Sigmoid colon (tissue), 4 donors: ENCODE results near the gene LRFN4.

Experiments used
- CTCF ChIP-seq, 4 experiments: fragments of 450-650 bp in 3 of 4; fragments of 200-600 bp in 1 of 4; IDR thresholded peaks; one replicate each; pipeline ENCODE4 v1.5.1; 2016 to 2019; ENCODE audit warnings: antibody characterized with exemption in 4 of 4, mild to moderate bottlenecking in 3 of 4, moderate library complexity in 2 of 4
- EP300 ChIP-seq, 4 donors: sonication (generic); formaldehyde crosslinking; IDR thresholded peaks; one replicate each; pipeline ENCODE4 v1.6.1; 2017; ENCODE audit warnings: antibody characterized with exemption in 4 of 4
- POLR2A ChIP-seq, 2 donors: fragments of 450-650 bp; IDR thresholded peaks; one replicate each; pipeline ENCODE4 v1.6.1; 2016; ENCODE audit warnings: antibody characterized with exemption in 2 of 2, mild to moderate bottlenecking in 2 of 2, moderate library complexity in 2 of 2
- POLR2AphosphoS5 ChIP-seq, 4 donors: sonication (generic); formaldehyde crosslinking; IDR thresholded peaks; one replicate each; pipeline ENCODE4 v1.6.1; 2017; ENCODE audit warnings: antibody characterized with exemption in 4 of 4

DNA sequence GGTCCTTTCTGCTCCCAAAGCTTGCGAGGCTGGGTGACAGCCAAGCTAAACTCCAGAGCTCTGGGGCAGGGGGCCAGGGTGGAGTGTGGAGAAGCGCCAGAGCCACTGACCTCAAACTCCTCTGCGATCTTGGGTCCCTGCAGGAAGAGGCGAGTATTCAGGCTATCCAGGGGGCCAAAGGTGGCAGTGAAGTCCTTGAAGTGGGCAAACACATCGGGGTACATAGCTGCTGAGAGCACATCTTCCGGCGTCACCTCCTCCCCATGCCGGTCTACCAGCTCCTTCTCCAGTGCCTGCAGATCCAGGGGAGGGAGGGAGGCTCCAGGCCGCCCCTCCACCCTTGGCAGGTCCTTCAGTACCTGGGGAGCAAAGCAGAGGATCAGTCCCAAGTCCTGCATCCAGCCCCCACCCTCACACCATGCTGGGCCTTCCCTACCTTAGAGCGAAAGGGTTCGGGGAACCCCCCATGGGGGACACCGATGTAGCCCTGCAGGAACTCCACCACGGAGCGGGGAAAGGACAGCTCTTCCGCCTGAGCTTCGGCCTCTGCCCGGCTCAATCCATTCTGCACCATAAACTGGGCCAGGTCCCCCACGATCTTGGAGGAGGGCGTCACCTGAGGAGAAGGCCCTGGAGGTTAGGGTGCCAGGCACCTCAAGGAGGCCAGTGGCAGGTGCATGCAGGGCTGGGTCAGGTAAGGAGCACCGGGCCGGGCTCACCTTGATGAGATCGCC lies 7.2 kb upstream of the LRFN4 start:
- no peak for TF ChIP-seq POLR2A (IDR thresholded peaks at IDR 0.05)
- no peak for TF ChIP-seq CTCF (IDR thresholded peaks at IDR 0.05)
- no peak for TF ChIP-seq POLR2AphosphoS5 (IDR thresholded peaks at IDR 0.05)
- no peak for TF ChIP-seq EP300 (IDR thresholded peaks at IDR 0.05)
